ENCODE data around the gene ASB2. TPM values are rescaled to one million over a fixed set of nuclear protein-coding genes. Genes with fewer than 3 reads are reported as not detected.

The ASB2 gene
- total RNA-seq, 1 experiment from 2014 or later, result 0.35 TPM

- Histone ChIP-seq H2BK5ac (ENCODE audit: insufficient read length, low read length) (no peak overlapping the region), H4K91ac (ENCODE audit: insufficient read length, low read depth, low read length) (no peak overlapping the region), H3K14ac (ENCODE audit: insufficient read depth, low read length) (no peak overlapping the region), H2BK12ac (ENCODE audit: insufficient read length, low read depth, low read length) (no peak overlapping the region), H2BK120ac (ENCODE audit: low read depth, low read length, poor library complexity, severe bottlenecking) (no peak overlapping the region), H3K4me1 (ENCODE audit: insufficient read depth, low read length) (no peaks in the 10 kb centered on the region), H3K56ac (ENCODE audit: insufficient read length, low read depth, low read length) (no peak overlapping the region), H4K20me1 (ENCODE audit: control insufficient read depth, insufficient read depth, insufficient read length) (no peaks in the 10 kb centered on the region), H2BK20ac (ENCODE audit: low read depth, low read length, poor library complexity, severe bottlenecking) (no peak overlapping the region), H3K23ac (ENCODE audit: insufficient read length, low read depth, low read length) (no peak overlapping the region), H2AK5ac (ENCODE audit: insufficient read length, low read length) (no peak overlapping the region), H3K4ac (ENCODE audit: low read depth, low read length) (no peak overlapping the region), H3K9me3 (ENCODE audit: control insufficient read depth, low read depth, low read length) (no peaks in the 10 kb centered on the region), H3K79me2 (ENCODE audit: insufficient read depth, low read length) (no peaks in the 10 kb centered on the region), H2AFZ (ENCODE audit: low read length) (no peak overlapping the region), H3K23me2 (ENCODE audit: insufficient read length, low read depth, low read length, poor library complexity, severe bottlenecking) (no peaks in the 10 kb centered on the region), H2BK15ac (ENCODE audit: low read depth, low read length) (no peak overlapping the region), H3K79me1 (ENCODE audit: insufficient read depth, low read depth, low read length, poor library complexity, severe bottlenecking) (no peaks in the 10 kb centered on the region), H3K27me3 (ENCODE audit: insufficient read depth, low read length) (no peaks in the 10 kb centered on the region), H3K27ac (ENCODE audit: insufficient read length, low read depth, low read length) (no peak overlapping the region), H4K5ac (ENCODE audit: insufficient read length, low read depth, low read length) (no peak overlapping the region), H4K8ac (replicated peaks; ENCODE audit: insufficient read length, low read depth, low read length) (no peak overlapping the region), H3K18ac (ENCODE audit: insufficient read length, low read depth, low read length) (no peak overlapping the region), H3K4me2 (ENCODE audit: insufficient read depth, insufficient read length, low read length) (no peak overlapping the region), H3K9ac (ENCODE audit: extremely low read depth, insufficient read length, low read length) (no peak overlapping the region), H3T11ph (ENCODE audit: low read length) (no peak overlapping the region)
- DNase-seq, result no peak
- no peak overlapping the region for H3K4me3 Mint-ChIP-seq
- no peak for TF ChIP-seq CTCF (conservative IDR thresholded peaks at IDR 0.05)
- H3K4me1 Mint-ChIP-seq, result peaks cover 0 to 8% of the 10 kb centered on the region in 2 experiments; a peak in 3 of 4 replicates
- no peak overlapping the region for H3K27ac Mint-ChIP-seq
- no peaks in the 10 kb centered on the region for H3K36me3 Mint-ChIP-seq (ENCODE audit: insufficient read depth in 1 of 3, low read depth in 3 of 3)
- no peaks in the 10 kb centered on the region for H3K9me3 Mint-ChIP-seq
- WGBS (ENCODE audit: extremely low coverage, insufficient read length, low lambda C conversion rate), result no CpG with 5 or more reads among the region's 21 CpGs
- no peaks in the 10 kb centered on the region; the same call in 1 of the 2 replicates for H3K27me3 Mint-ChIP-seq (ENCODE audit: low read depth)
Measured at GRCh38 chr14:93926245-93926872, 50.0 kb downstream of the ASB2 start.
